ENCODE results near the gene CBX4. TPM values are rescaled to one million over a fixed set of nuclear protein-coding genes. Genes with fewer than 3 reads are reported as not detected.

CBX4 gene
- total and polyA plus RNA-seq, 2 of the 13 experiments (the other 11 are each of a cell fraction or from before 2014, with no cell fraction given), result 25.8 to 50.8 TPM

GRCh38 chr17:79808763-79809529 lies 30.3 kb downstream of the CBX4 start (continued):
- no peak for TF ChIP-seq ZBTB25 (CRISPR knock-in tag; IDR thresholded peaks at IDR 0.05)
- no peak for TF ChIP-seq ZNF7 (CRISPR knock-in tag; IDR thresholded peaks at IDR 0.05)
- TF ChIP-seq ZNF558 (CRISPR knock-in tag; IDR thresholded peaks at IDR 0.05; ENCODE audit: borderline replicate concordance), result no peak; the same call in 1 of the 2 replicates
- TF ChIP-seq SOX6 (IDR thresholded peaks at IDR 0.05), result no peak
- TF ChIP-seq SOX6 (CRISPR knock-in tag; IDR thresholded peaks at IDR 0.05), result peak; percentile 8; the same call in 1 of the 2 replicates
- no peak for TF ChIP-seq NFATC3 (CRISPR knock-in tag; IDR thresholded peaks at IDR 0.05)
- no peak for TF ChIP-seq TRIM22 (IDR thresholded peaks at IDR 0.05)
- TF ChIP-seq CBX1 (IDR thresholded peaks at IDR 0.05; ENCODE audit: low read depth), result no peak
- peak; percentile 63; the same call in 1 of the 2 replicates for TF ChIP-seq ZNF816 (CRISPR knock-in tag; IDR thresholded peaks at IDR 0.05; ENCODE audit: borderline replicate concordance)
- TF ChIP-seq RORA (CRISPR knock-in tag; IDR thresholded peaks at IDR 0.05), result no peak
- peak; percentile 35 for TF ChIP-seq MED1 (CRISPR knock-in tag; IDR thresholded peaks at IDR 0.05)
- TF ChIP-seq ZNF609 (CRISPR knock-in tag; IDR thresholded peaks at IDR 0.05; ENCODE audit: borderline replicate concordance), result 0 out of 2 replicates have a peak, but pooled peaks have one; percentile 51
- TF ChIP-seq ZFP91 (CRISPR knock-in tag; IDR thresholded peaks at IDR 0.05; ENCODE audit: borderline replicate concordance), result peak; percentile 80; the same call in 1 of the 2 replicates
- TF ChIP-seq WIZ (CRISPR knock-in tag; IDR thresholded peaks at IDR 0.05), result 0 out of 2 replicates have a peak, but pooled peaks have one; percentile 58
- no peak; the same call in 1 of the 2 replicates for TF ChIP-seq ZNF800 (CRISPR knock-in tag; IDR thresholded peaks at IDR 0.05)
- peak; percentile 72; the same call in 1 of the 2 replicates for TF ChIP-seq ZNF205 (CRISPR knock-in tag; IDR thresholded peaks at IDR 0.05)
- TF ChIP-seq CERS6 (CRISPR knock-in tag; IDR thresholded peaks at IDR 0.05), result no peak
